GM12892 (cell line): Measurements from ENCODE around the gene CEP20.

Source experiments
- DNase-seq: peaks from one replicate; pipeline ENCODE4 v3.0.0; 2011; ENCODE audit not compliant: insufficient read length
- FAIRE-seq: peaks from 2 replicates; lab custom pipeline; 2011; peaks lifted over from hg19 to GRCh38; lab: Jason Lieb, UNC
- POLR2A ChIP-seq: IDR thresholded peaks from 2 replicates; pipeline ENCODE4 v1.6.1; 2011; ENCODE audit warnings: low read depth, low read length, control low read depth
- POLR2AphosphoS5 ChIP-seq: IDR thresholded peaks from 2 replicates; pipeline ENCODE4 v1.6.1; 2011; ENCODE audit warnings: low read depth, low read length, control low read depth
- TAF1 ChIP-seq: IDR thresholded peaks from 2 replicates; pipeline ENCODE4 v1.6.1; 2011; ENCODE audit warnings: low read depth, mild to moderate bottlenecking, control low read depth, low read length, borderline replicate concordance

CEP20 gene

DNA sequence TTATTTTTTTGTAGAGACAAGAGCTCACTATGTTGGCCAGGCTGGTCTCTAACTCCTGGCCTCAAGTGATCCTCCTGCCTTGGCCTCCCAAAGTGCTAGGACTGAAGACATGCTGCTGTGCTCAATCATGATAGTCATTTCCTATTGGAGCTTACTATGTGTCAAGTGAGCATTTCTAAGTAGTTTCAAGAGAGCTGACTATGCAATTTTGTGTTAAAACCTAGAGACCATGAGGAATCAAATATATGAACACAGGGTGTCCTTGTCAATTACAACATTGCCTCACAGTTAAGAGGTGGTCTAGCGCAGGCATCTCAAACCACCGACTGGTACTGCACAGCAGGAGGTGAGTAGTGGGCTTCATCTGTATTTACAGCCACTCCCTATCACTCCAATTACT lies 69.4 kb downstream of the CEP20 start:
- no peak for DNase-seq
- no peak for FAIRE-seq
- no peak for TF ChIP-seq POLR2AphosphoS5
- no peak for TF ChIP-seq TAF1
- TF ChIP-seq POLR2A = no peak

DNA sequence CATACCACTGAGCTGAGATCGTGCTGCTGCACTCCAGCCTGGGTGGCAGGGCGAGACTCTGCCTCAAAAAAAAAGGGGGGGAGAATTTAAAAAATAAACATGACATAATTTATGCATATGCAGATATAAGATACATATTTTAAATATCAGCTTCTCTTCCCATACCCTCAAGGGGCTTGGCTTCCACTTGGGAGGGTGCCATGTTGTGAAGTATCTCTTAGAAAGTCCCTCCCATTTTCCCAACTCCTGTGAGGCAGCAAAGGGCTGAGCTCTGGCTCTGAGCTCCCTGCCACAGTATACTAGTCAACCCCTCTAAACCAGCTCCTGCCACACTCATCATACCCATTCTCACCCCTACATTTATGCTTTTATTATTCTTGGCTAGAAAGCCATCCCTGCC lies 71.0 kb downstream of the CEP20 start:
- FAIRE-seq (no peak), DNase-seq (no peak)
- TF ChIP-seq POLR2A (no peak), TAF1 (no peak)

DNA sequence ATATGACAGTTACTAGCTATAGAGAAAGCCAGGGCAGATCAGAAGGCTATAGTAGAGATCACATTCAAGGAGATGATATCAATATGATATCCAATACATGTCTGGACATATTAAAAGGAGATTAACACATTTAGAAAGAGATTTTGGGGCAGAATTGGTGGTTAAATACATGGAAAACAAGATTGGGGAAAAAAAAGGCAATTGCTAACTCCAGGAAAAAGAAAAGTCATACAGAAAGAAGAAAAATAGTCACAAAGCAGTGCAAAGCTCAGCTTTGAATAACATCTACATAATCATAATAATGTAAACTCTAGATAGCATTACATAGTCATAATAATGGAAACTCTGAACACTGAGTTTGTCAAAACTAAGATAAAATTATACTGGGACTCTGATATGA lies 72.2 kb downstream of the CEP20 start:
- FAIRE-seq (no peak), DNase-seq (no peak)
- no peak for TF ChIP-seq POLR2AphosphoS5
- no peak for TF ChIP-seq POLR2A
- TF ChIP-seq TAF1 = no peak
